ENCODE measurements around the gene OPTC.
A peak's percentile ranks its signal among the peaks of the same experiment; 100 is the strongest.
"Not testable (repeated sequence)": the region's sequence is repeated elsewhere in the genome, so short reads cannot be mapped to it uniquely, and the experiment has no call there.

Gene OPTC

DNA sequence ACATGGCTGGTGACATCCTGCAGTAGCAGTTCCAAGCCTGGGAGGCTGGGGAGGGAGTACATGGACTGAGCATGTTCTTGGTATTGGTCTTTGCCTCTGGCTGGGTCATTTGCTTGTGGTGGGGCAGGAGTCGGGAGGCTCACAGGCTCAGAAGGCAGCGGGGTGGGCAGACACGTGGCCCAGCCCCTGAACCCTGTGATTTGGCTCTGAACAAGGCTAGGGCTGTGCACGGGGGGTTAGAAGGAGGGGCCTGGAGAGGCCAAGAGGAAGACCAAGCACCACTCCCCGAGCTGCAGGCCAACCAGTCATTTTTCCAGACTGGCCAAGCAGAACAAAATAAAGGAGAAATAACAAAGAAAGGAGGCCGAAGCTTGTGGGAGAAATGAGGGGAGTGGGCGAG is 28.0 kb upstream of the OPTC start:
- DNase-seq = peak; percentile 69

DNA sequence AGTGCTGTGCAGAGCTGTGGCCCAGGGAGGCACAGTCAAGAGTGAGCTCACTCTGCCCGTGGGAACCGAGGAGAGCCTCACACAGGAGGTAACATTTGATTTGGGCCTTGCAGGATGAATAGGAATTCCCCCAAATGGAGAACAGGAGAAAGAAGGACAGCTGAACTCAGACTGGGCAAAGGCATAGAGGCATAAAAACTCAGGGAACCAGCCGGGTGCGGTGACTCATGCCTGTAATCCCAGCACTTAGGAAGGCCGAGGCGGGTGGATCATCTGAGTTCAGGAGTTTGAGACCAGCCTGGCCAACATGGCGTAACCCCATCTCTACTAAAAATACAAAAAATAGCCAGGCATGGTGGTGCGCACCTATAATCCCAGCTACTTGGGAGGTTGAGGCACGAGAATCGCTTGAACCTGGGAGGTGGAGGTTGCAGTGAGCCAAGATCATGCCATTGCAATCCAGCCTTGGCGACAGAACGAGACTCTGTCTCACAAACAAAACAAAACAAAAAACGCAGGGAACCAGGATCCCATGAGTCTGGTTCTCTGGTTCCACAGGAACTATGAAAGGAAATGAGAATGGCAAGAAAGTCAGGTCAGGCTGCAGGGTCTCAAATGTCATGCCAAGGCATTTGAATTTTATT is 26.9 kb upstream of the OPTC start:
- DNase-seq = not testable (repeated sequence)

DNA sequence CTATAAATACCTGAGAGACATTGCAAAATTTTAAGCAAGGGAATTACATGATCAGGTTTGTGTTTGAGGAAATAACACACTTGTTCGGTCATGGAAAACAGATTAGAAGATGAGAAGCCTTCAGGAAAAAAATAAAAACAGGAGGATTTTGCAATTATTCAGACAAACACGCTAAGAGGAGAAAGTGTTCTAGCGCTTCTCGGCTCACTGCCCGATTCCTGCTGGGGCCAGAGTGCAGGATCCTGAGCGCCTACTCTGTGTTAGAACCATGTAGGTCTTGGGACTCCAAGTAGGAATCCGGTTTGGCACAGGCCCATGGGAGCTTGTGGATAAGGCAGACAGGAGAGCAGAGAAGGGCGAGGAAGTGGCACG is 26.4 kb upstream of the OPTC start:
- DNase-seq = peak; percentile 4

DNA sequence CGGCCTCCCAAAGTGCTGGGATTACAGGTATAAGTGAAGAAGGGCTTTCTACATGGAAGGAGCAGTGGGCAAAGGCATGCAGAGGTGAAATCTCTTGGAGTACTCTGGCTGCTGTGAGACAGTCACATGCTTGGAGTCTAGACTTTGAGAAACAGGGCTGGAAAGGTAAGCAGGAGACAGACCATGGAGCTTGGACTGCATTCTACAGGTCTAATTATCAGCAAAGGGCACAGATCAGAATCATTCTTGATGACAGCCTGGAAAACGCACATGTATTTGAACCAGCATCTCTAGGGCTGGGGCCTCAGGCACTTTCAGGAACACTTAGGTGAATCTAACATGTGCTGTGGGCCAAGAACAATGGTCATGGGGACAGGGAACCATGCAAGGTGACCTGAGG is 25.6 kb upstream of the OPTC start:
- DNase-seq = no peak

DNA sequence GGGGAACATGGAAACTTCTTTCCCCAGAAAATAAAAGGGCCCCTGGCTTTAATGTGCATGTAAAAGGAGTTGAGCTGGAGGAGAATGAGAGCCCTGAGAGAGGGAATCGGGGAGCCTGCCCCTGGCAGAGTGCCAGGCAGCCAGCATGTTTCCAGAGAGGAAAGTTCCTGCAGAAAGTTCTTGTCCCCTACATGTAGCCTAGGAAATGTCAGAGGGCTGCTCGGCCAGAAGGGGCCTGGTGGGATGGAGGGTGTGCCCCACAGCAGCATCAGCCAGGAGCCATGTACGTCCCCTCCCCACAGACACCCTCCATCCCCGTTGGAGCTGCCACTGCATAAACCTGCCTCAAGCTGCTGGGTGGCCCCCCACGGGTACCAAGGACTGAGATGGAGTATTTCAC is 23.7 kb upstream of the OPTC start:
- no peak for DNase-seq

DNA sequence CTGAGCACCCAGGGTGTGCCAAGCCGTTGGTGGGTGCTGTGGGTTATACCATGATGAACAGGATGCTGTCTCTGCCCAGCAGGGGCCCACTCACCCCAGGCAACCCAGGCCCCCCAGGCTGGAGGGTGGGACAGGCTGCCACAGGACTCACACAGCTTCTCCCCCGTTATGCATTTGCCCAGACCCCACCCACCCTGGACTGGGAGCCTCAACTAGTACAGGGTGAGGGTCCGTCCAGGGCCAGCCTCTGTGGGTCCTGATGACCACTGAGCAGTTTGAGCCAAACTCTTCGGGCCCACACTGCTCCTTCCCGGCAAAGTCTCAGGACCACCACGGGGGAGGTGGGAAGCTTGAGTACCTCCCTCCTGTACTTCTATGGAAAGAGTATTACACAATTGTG is 22.1 kb upstream of the OPTC start:
- DNase-seq = peak; percentile 7

DNA sequence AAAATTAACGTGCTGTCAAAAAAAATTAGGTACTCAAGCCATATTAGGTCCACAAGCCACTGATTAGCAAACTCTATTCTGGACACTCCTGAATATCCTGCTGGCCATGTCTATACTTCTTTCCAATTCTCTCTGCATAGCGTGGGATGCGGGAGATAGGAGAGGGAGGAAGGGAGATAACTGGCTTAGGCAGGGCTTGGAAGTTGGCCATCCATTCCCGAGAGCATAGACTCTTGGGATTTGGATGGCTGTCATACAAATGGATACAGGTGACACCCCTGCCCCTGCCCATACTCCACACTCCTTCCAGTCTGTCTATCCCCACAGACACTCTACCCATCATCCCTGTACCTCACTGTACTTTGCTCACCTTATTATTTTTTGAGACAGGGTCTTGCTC is 20.7 kb upstream of the OPTC start:
- DNase-seq = no peak

DNA sequence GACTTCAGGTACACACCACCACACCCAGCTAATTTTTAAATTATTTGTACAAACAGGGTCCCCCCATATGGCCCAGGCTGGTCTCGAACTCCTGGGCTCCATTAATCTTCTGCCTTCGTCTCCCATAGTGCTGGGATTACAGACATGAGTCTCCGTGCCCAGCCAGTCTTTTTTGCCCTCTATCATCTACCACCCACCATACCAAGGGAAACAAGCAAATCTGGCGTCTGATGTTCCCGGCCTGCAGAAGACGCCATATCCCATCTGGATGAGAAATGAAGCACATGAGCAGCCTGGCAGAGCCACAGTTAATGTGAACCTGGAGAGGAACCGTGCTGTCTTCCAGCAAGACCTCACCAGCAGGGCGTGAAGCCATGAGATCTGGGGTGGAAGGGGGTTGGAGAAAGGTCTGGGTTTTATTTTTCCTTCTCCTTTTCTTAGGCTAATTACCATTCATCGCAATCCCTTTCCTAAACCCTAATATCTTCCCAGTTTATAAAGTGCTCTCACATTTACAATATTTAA is 20.1 kb upstream of the OPTC start:
- DNase-seq = no peak

DNA sequence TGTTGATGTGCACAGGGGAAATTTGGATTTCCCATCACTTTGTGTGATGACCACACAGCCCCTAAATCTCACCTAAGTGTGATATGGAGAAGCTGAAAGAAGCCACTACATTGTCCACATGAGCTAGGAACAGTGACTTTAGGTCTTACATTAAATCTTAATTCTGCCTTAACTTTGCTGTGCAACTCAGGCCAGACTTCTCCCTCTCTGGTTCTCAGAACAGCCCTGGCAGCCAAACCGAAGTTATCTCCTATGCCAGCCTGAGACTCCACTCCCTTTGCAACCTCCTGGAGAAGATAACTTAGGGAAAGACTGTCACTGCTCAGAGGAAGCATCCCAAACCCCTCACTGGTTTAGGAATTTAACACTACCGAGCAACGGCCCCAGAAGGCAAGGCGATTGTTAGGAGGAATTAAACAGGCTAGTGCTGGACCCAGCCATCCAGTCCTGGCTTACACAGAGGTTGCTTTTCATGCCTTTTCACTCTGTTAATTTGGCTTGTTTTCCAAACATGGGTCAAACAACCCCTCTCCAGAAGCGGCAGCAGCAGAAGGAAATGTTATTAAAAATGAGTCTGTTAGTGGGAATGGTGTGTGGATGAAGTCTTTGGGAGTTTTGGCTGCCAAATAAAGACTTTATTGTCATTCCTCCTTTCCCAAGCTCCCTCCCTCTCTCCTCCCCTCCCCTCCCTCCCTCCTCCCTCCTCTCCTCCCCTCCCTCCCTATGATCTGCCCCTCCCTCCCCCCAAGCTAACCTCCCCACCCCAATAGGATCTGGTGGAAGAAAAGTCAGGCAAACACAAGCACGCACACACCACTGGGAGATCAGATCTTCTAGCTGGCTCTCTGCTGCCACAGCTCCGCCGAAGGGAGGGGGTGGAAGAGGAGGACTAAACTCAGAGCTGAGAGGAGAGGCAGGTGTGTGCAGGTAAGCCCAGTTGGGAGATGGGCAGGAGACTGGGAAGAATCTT is 18.7 kb upstream of the OPTC start, which contains the start of gene PRELP:
Gene PRELP (plus strand): TSS at position 795 of the 970 bp plus-strand sequence. CDS start 7,379 bp downstream, outside the sequence.
- no peak for DNase-seq

DNA sequence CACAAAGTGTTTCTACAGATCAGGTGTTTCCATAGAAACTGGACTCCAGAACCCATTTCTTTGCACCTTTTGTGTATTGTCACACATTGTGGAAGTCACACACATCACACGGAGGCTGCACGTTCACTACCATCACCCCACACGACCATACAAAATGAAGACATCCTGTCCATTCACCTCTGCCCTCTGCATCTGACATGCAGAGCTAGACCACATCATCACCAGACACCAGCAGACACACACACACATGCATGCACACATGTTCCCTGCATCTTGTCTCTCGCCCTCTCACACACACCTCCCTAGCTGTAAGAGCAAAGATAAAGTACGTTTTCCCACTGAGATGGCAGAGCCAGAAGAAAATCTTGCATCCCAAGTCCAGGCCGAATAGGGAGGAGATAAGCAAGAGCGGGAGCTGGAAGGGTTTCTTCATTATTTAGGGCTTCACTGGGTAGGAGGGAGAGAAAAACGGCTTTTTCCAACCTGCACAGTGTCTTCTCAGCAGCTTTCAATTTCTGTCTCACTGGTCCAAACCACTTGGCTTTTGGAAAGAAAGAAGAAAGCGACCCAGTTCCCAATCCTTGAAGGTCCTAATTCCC is 17.6 kb upstream of the OPTC start:
- no peak for DNase-seq

DNA sequence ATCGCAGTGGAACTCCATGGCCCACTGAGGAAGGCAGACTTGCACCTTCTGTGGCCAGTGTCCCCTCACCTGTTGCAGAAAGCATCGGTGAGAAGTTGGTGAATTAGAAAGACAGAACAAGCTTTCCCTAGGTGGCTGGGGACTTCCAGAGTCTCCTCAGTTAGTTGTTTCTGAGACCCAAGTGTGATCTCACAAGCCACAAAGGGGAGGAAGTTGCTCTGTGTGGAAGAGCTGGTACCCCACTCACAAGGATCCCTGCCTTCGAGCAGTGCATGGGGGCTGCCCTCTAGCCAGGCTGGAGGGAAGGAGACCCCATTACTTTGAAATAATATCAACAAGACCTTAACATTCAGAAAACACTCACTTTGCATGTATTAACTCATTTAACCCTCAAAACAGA is 16.2 kb upstream of the OPTC start:
- no peak for DNase-seq

DNA sequence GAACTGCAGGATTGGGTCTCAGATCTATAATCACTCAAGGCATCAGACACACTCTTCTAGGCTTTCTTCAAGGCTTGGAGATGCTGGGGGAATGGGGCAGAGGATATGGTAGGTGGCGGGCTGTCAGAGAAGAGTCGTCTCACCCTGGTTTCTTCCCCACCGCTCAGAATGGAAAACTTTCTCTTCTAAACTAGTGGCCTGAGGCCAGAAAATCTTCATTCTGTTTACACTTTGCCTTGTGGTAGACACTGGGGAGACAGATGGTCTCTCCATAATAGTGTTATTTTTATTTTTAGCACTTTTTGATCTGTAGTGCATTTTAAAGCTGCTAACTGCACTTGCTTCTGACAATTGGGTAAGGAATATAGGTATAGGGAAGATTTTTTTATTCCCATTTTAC is 15.7 kb upstream of the OPTC start:
- DNase-seq = no peak

DNA sequence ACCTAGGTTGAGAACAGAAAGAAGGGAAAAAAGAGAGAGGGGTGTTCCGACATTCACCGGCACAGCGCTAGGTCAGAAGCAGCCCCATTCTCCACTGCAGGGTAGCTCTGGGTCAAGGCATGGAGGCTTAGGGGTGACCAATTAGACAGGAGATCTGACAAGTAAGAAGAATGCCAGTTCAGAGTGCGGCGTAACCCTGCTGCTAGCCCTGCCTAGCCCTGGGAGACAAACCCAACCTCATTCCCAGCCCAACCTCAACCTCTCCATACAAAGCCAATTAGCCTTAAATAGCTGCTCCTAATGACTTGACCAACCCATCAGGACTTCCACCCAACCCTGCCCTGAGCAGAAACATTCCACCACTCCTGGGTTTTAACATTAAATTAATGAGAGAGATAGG is 15.0 kb upstream of the OPTC start:
- DNase-seq = no peak

DNA sequence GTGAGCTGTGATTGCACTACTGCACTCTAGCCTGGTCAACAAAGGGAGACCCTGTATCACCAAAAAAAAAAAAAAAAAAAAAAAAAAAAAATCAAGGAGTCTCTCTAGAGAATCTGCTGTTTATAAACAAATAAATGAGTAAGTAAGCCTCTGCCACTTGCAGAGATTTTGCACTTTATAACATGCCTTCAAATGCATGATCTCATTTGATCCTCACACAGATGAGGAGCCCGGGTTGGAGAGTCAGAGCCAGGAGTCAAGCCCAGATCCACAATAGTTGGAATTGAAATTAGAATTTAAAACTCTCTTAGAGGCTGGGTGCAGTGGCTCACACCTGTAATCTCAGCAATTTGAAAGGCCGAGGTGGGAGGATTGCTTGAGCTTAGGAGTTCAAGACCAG is 14.3 kb upstream of the OPTC start:
- no peak for DNase-seq

DNA sequence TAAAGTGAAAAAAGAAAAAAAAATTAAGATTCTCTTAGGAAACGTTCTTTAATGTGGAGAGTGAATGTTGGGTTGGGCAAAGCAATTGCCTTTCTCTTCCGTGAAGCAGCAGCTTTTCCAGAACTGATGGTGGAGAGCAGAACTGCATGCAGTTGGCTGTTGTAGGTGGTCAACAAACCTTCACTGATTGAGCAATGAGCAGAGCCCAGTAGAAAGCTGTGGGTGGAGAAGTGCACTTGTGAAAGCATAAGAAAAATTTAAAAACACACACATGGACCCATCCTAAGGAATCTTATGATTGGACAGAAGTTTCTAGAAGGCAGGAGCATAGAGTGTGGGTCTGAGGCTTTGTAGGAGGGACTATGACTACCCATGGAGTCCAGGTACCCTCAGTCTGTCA is 13.9 kb upstream of the OPTC start:
- no peak for DNase-seq

DNA sequence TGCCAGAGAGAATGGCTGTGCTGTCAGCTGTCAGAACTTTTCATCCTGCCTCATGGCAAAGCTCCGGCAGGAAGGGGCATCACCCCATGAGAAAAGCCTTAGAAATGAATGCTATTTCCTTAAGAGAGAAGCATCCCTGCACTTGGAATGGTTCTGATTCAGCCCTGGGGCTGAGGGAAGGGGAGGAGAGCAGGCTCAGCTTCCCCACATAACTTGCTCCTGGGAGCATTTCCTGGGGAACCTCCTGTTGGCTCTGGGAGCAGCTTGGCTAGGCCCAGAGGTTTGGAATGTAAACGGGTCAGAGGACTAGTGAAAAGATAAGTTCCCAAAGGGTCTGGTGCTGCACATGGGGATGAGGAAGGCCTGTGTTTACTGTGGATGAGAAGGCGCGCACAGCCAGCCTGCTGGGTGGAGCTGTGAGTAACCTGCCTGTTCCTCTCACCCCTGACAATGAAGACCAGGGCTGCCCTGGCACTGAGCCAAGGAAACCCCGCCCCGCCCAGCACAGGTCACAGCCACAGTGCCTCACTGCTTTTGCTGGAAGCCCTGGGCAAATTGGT is 13.3 kb upstream of the OPTC start:
- no peak for DNase-seq

DNA sequence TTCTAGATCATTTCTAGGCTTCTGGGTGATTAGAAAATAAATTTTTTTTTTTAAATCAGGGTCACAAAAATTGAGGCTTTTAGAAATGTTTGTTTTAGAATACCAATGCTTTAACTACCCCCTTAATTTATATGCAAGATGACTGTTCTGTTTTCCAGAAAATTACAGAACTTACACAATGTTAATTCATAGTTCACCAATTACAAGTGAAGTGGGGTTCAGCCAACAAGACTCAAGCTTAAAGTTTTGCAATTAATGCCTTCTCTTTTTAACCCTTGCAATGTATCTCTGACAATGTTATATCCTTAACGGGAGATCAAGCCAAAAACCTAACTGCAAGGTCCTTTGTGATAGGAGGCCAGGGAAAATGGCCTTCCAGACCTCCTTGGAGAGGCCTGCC is 12.8 kb upstream of the OPTC start:
- no peak for DNase-seq

DNA sequence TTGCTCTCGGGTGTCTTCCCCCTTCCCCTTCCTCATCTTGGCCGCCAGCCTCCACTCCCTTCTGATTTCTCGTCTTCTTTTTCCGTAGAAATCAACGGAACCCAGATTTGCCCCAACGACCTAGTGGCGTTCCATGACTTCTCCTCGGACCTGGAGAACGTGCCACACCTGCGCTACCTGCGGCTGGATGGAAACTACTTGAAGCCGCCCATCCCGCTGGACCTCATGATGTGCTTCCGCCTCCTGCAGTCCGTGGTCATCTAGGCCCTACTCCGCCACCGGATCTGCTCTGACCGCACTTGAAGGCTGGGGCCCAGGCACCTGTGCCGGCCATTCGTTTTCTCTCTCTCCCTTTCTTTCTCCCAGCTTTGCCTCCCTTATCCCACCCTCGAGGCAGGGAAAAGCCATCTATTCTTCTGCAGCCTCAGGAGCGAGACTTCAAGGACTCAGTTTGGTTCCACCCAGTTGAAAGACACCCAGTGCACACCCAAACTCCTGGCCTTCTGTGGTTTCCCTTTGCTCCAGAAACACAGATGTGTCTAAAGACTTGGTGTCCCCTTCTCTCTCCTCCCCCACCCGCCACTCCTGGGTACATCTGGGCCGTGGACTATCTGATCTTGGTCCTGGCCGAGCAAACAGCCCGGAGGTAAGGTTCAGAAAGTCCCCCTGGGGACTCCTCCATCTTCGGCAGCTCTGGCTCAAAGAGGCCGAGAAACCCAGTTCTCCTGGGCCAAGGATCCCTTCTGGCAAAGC is 7.2 kb upstream of the OPTC start:
- DNase-seq = no peak

DNA sequence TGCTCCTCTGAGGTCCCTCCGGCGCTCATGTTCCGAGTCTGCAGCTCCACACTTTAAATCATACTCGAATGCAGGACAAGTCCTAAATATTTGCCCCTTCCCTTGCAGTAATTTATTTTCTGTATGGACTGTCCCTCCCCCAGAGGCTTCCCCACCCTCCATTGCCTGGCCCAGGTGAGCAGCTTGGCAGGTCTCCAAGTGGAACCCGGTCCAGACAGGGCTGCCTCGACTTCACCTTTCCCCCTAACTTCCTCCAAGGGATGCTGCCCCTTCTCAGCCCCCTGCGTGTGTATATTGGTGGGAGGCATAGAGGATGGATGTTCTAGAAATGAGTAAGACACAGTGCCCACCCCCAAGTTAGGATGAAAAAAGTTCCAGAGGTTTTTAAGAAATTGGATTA is 5.4 kb upstream of the OPTC start:
- DNase-seq = no peak

DNA sequence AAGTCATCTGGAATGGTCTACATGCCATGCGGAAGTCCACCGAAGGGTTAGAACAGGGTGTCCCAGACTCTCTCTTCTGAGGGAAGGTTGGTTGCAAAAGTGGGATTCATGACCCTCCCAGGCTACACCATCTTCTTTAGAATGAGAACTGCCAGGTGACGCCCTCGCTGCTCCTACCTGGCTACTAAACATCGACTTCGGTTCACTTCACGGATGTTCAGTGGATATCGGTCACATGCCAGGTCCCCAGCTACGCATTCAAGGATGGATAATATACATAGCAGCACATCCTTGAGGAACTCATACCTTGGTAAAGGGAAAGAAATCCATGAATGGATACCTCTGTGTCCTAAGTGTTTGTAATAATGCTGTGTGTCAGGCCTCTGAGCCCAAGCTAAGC is 3.3 kb upstream of the OPTC start:
- DNase-seq = no peak

DNA sequence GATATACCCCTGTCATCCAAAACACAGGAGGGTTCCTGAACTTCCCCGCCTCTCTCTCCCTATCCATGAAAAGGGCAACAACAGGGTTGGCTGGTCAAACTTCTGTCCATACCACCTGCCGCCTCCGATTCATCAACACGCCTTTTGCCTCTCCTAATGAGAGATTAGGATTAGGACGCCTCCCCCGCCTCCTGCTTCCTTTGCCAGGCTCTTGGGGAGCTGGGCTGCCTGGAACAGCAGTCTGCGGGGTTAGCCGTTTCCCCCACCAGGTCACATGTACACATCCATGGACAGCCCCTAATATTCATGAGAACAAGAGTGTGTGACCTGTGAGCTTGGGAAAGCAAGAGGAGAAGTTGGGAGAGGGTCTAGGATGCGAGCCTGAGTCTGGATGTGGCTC is 2.3 kb upstream of the OPTC start:
- DNase-seq = peak; percentile 78

DNA sequence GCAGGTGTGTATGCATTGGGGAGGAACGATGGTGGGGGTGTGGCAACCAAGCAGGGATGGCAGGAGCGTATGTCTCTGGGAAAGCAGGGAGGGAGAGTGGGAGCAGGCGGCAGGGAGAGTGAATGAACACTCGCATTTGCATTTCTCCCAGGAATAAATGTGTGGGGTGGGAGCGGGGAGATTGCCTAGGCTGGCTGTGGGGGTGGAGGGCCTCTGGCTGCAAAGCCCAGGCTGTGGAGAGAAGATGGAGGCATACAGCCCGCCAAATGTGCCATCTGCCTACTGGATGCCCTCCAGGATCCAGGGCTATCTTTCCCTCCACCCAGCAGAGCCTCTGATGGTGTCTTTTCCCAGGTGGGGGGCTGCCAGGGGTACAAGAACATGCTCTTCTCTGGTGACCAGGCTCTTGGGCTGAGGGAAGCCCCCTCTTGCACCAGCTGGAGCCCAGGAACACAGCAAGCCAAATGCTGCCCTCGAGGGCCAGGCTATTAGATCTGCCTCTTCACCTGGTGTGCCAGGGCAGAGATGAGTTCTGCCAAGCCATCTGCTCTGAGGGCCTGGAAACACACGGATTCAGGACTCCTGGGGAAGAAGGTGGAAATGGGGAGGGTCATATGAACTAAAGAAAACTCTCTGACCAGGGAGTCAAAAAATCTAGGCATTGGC is 1.7 kb upstream of the OPTC start:
- DNase-seq = no peak

Data from retina (tissue), 1 donor.